BLaER1 (cell line): ENCODE data around the gene RIN3.
A peak's percentile ranks its signal among the peaks of the same experiment; 100 is the strongest.

Experiments
- H3K27ac ChIP-seq: shearing (Covaris generic); formaldehyde crosslinking; 2 replicates; pipeline ENCODE4 v1.8.1; 2022
- H3K27me3 ChIP-seq: shearing (Covaris generic); formaldehyde crosslinking; 2 replicates; pipeline ENCODE4 v1.8.1; 2022
- H3K36me3 ChIP-seq: shearing (Covaris generic); formaldehyde crosslinking; 2 replicates; pipeline ENCODE4 v1.8.1; 2022
- H3K4me1 ChIP-seq: shearing (Covaris generic); formaldehyde crosslinking; 2 replicates; pipeline ENCODE4 v1.8.1; 2022
- H3K4me2 ChIP-seq: shearing (Covaris generic); formaldehyde crosslinking; 2 replicates; pipeline ENCODE4 v1.8.1; 2022
- H3K4me3 ChIP-seq: shearing (Covaris generic); formaldehyde crosslinking; 2 replicates; pipeline ENCODE4 v1.8.1; 2022
- H3K9ac ChIP-seq: shearing (Covaris generic); formaldehyde crosslinking; 2 replicates; pipeline ENCODE4 v1.8.1; 2022
- H3K9me3 ChIP-seq: shearing (Covaris generic); formaldehyde crosslinking; 2 replicates; pipeline ENCODE4 v1.8.1; 2022
- H4K20me1 ChIP-seq: shearing (Covaris generic); formaldehyde crosslinking; 2 replicates; pipeline ENCODE4 v1.8.1; 2022
- Cebpa-rat ChIP-seq: shearing (Covaris generic); IDR thresholded peaks from 2 replicates; pipeline ENCODE4 v1.8.1; 2022

RIN3 gene

GRCh38 chr14:92655419-92656201 lies 142.0 kb downstream of the RIN3 start:
- no peak overlapping the region for H3K4me3 ChIP-seq
- peaks cover 13% of the 10 kb centered on the region for H3K36me3 ChIP-seq
- H3K4me2 ChIP-seq: no peak overlapping the region
- no peak overlapping the region for H3K27ac ChIP-seq
- peaks cover 68% of the 10 kb centered on the region for H3K4me1 ChIP-seq
- H3K9ac ChIP-seq: no peak overlapping the region
- H4K20me1 ChIP-seq: peaks cover 34% of the 10 kb centered on the region
- no peak for TF ChIP-seq Cebpa-rat
- no peaks in the 10 kb centered on the region for H3K9me3 ChIP-seq
- peaks cover 23% of the 10 kb centered on the region for H3K27me3 ChIP-seq

GRCh38 chr14:92656306-92657081 lies 142.9 kb downstream of the RIN3 start:
- Histone ChIP-seq H3K27ac (no peak overlapping the region), H3K4me2 (no peak overlapping the region), H3K27me3 (peaks cover 23% of the 10 kb centered on the region), H4K20me1 (peaks cover 31% of the 10 kb centered on the region), H3K4me3 (no peak overlapping the region), H3K9ac (no peak overlapping the region), H3K9me3 (no peaks in the 10 kb centered on the region), H3K4me1 (peaks cover 62% of the 10 kb centered on the region), H3K36me3 (peaks cover 21% of the 10 kb centered on the region)
- no peak for TF ChIP-seq Cebpa-rat

- H3K27me3 ChIP-seq: peaks cover 16% of the 10 kb centered on the region
- H3K4me3 ChIP-seq: no peak overlapping the region
- H3K27ac ChIP-seq: no peak overlapping the region
- peaks cover 28% of the 10 kb centered on the region for H3K36me3 ChIP-seq
- peak overlapping the region; percentile 72 for H3K4me2 ChIP-seq
- no peaks in the 10 kb centered on the region for H3K9me3 ChIP-seq
- peaks cover 62% of the 10 kb centered on the region for H3K4me1 ChIP-seq
- H3K9ac ChIP-seq: no peak overlapping the region
- H4K20me1 ChIP-seq: peaks cover 24% of the 10 kb centered on the region
- no peak for TF ChIP-seq Cebpa-rat
Observed at GRCh38 chr14:92657457-92658142, 144.0 kb downstream of the RIN3 start.

- peak overlapping the region; percentile 72 for H3K4me2 ChIP-seq
- H3K9me3 ChIP-seq: no peaks in the 10 kb centered on the region
- H3K4me1 ChIP-seq: peaks cover 62% of the 10 kb centered on the region
- H4K20me1 ChIP-seq: peaks cover 18% of the 10 kb centered on the region
- H3K36me3 ChIP-seq: peaks cover 25% of the 10 kb centered on the region
- no peak for TF ChIP-seq Cebpa-rat
- peaks cover 10% of the 10 kb centered on the region for H3K27me3 ChIP-seq
- H3K27ac ChIP-seq: no peak overlapping the region
- H3K4me3 ChIP-seq: no peak overlapping the region
- H3K9ac ChIP-seq: no peak overlapping the region
Observed at GRCh38 chr14:92658160-92658559, 144.6 kb downstream of the RIN3 start.

GRCh38 chr14:92658684-92659083 lies 145.1 kb downstream of the RIN3 start:
- no peak overlapping the region for H3K9ac ChIP-seq

GRCh38 chr14:92659765-92660561 lies 146.4 kb downstream of the RIN3 start:
- Histone ChIP-seq H3K27me3 (no peaks in the 10 kb centered on the region), H3K4me3 (no peak overlapping the region), H3K36me3 (peaks cover 21% of the 10 kb centered on the region), H3K9ac (no peak overlapping the region), H4K20me1 (0 out of 2 replicates have a peak, but pooled peaks cover 15% of the 10 kb centered on the region), H3K9me3 (no peaks in the 10 kb centered on the region), H3K27ac (peak overlapping the region; percentile 45), H3K4me1 (peaks cover 79% of the 10 kb centered on the region), H3K4me2 (peak overlapping the region; percentile 80)
- no peak for TF ChIP-seq Cebpa-rat

More at GRCh38 chr14:92658684-92659083, 145.1 kb downstream of the RIN3 start:
- Histone ChIP-seq H3K27ac (no peak overlapping the region), H3K36me3 (peaks cover 21% of the 10 kb centered on the region), H3K4me1 (peaks cover 66% of the 10 kb centered on the region), H3K4me2 (peak overlapping the region; percentile 80), H3K9me3 (no peaks in the 10 kb centered on the region), H4K20me1 (0 out of 2 replicates have a peak, but pooled peaks cover 15% of the 10 kb centered on the region), H3K4me3 (no peak overlapping the region), H3K27me3 (peaks cover 5% of the 10 kb centered on the region; the same call in 1 of the 2 replicates)
- no peak for TF ChIP-seq Cebpa-rat

GRCh38 chr14:92660571-92660970 lies 147.0 kb downstream of the RIN3 start:
- H3K27me3 ChIP-seq: no peaks in the 10 kb centered on the region
- H3K4me3 ChIP-seq: no peak overlapping the region
- H3K9me3 ChIP-seq: no peaks in the 10 kb centered on the region
- H3K27ac ChIP-seq: no peak overlapping the region
- peaks cover 21% of the 10 kb centered on the region for H3K36me3 ChIP-seq
- H3K4me2 ChIP-seq: peak overlapping the region; percentile 80; the same call in 1 of the 2 replicates
- peaks cover 85% of the 10 kb centered on the region for H3K4me1 ChIP-seq
- no peak for TF ChIP-seq Cebpa-rat
- no peak overlapping the region for H3K9ac ChIP-seq
- 0 out of 2 replicates have a peak, but pooled peaks cover 15% of the 10 kb centered on the region for H4K20me1 ChIP-seq

GRCh38 chr14:92663049-92663448 lies 149.5 kb downstream of the RIN3 start:
- peaks cover 11% of the 10 kb centered on the region; the same call in 1 of the 2 replicates for H4K20me1 ChIP-seq
- no peaks in the 10 kb centered on the region for H3K27me3 ChIP-seq
- no peak overlapping the region for H3K4me3 ChIP-seq
- peaks cover 93% of the 10 kb centered on the region for H3K4me1 ChIP-seq
- no peak for TF ChIP-seq Cebpa-rat
- no peak overlapping the region for H3K27ac ChIP-seq
- peak overlapping the region; percentile 75 for H3K4me2 ChIP-seq
- no peaks in the 10 kb centered on the region for H3K9me3 ChIP-seq
- H3K36me3 ChIP-seq: peaks cover 18% of the 10 kb centered on the region
- no peak overlapping the region for H3K9ac ChIP-seq

- peak overlapping the region; percentile 66 for H3K9ac ChIP-seq
- H3K4me3 ChIP-seq: peak overlapping the region; percentile 40
- peaks cover 93% of the 10 kb centered on the region for H3K4me1 ChIP-seq
- peak overlapping the region; percentile 90 for H3K27ac ChIP-seq
- no peaks in the 10 kb centered on the region for H3K27me3 ChIP-seq
- H3K36me3 ChIP-seq: peaks cover 14% of the 10 kb centered on the region
- H4K20me1 ChIP-seq: peaks cover 29% of the 10 kb centered on the region; the same call in 1 of the 2 replicates
- peak; percentile 17; the same call in 1 of the 2 replicates for TF ChIP-seq Cebpa-rat
- no peaks in the 10 kb centered on the region for H3K9me3 ChIP-seq
- H3K4me2 ChIP-seq: peak overlapping the region; percentile 89
Observed at GRCh38 chr14:92665661-92666110, 152.1 kb downstream of the RIN3 start.
